Suprapubic skin (tissue), 3 donors: ENCODE measurements around the gene KRTAP19-1.

Experiments used
- POLR2A ChIP-seq, 2 donors: fragments of 450-650 bp; IDR thresholded peaks; one replicate each; pipeline ENCODE4 v1.6.1; 2017; ENCODE audit warnings: antibody characterized with exemption in 2 of 2, mild to moderate bottlenecking in 2 of 2, moderate library complexity in 2 of 2
- TF ChIP-seq, protein P1 (sequence below), 2 donors: fragments of 200-600 bp in 1 of 2; fragments of 450-650 bp in 1 of 2; sonication (generic) in 1 of 2; IDR thresholded peaks; one replicate each; pipeline ENCODE4 v1.5.1; 2016 to 2019; ENCODE audit warnings: antibody characterized with exemption in 2 of 2, mild to moderate bottlenecking in 1 of 2, moderate library complexity in 1 of 2

DNA sequence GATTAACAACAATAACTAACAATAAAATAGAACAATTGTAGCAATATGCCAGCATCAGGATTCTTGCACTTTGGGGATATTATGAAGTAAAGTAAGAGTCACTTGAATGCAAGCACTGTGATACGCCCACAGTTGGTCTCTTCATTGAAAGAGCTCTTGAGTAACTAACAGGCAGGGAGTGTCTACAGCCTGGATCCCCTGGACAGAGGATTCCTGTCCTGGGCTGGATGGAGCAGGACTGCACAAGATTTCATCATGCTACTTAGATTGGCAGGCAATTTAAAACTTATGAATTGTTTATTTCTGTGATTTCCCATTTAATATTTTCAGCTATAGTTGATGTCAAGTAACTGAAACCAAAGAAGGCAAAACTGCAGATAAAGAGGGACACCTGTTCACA lies 35.5 kb upstream of the KRTAP19-1 start:
- no peak for TF ChIP-seq POLR2A (IDR thresholded peaks at IDR 0.05)
- TF ChIP-seq, protein P1, sequence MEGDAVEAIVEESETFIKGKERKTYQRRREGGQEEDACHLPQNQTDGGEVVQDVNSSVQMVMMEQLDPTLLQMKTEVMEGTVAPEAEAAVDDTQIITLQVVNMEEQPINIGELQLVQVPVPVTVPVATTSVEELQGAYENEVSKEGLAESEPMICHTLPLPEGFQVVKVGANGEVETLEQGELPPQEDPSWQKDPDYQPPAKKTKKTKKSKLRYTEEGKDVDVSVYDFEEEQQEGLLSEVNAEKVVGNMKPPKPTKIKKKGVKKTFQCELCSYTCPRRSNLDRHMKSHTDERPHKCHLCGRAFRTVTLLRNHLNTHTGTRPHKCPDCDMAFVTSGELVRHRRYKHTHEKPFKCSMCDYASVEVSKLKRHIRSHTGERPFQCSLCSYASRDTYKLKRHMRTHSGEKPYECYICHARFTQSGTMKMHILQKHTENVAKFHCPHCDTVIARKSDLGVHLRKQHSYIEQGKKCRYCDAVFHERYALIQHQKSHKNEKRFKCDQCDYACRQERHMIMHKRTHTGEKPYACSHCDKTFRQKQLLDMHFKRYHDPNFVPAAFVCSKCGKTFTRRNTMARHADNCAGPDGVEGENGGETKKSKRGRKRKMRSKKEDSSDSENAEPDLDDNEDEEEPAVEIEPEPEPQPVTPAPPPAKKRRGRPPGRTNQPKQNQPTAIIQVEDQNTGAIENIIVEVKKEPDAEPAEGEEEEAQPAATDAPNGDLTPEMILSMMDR (IDR thresholded peaks at IDR 0.05), result no peak
